ENCODE measurements around the gene SLC66A2.
"Not testable (repeated sequence)": the region's sequence is repeated elsewhere in the genome, so short reads cannot be mapped to it uniquely, and the experiment has no call there.

The SLC66A2 gene

DNA sequence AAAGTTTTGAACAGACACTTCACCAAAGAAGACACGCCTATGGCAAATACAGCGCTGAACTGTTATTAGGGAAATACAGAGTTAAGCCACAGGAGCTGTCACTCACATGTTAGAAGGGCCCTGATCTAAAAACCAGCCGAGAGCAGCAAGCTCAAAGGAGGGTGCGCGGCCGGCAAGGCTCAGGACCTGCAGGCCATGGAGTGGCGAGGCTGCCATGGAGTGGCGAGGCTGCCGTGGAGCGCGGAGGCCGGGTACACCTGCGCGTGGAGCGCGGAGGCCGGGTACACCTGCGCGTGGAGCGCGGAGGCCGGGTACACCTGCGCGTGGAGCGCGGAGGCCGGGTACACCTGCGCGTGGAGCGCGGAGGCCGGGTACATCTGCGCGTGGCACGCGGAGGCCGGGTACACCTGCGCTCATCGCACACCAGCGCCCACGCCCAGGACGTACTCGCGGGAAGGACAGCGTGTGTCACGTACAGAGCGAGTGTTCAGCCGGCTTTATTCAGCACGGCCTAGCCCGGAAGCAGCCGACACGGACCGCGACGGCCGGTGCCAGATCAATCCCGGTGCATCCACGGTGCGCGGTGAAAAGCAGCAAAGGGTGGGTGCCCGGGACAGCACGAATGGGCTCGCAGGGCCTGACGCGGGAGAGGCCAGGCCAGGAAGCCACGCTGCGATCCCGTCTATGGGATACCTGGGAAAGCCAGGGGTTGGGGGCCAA, 68.8 kb downstream of the SLC66A2 start:
- DNase-seq (ENCODE audit: low read depth) = no peak
- TF ChIP-seq CTCF (IDR thresholded peaks at IDR 0.05; ENCODE audit: control insufficient read depth, extremely low read depth, insufficient read depth) = no peak
- H3K4me3 ChIP-seq (ENCODE audit: low read depth, low read length) = no peak overlapping the region

GRCh38 chr18:79881695-79882094, 69.8 kb downstream of the SLC66A2 start:
- no peak for TF ChIP-seq CTCF (IDR thresholded peaks at IDR 0.05; ENCODE audit: control insufficient read depth, extremely low read depth, insufficient read depth)
- DNase-seq (ENCODE audit: low read depth) = no peak
- no peak overlapping the region for H3K4me3 ChIP-seq (ENCODE audit: low read depth, low read length)

GRCh38 chr18:79879566-79879965, 71.9 kb downstream of the SLC66A2 start:
- TF ChIP-seq CTCF (IDR thresholded peaks at IDR 0.05; ENCODE audit: control insufficient read depth, extremely low read depth, insufficient read depth) = no peak
- DNase-seq (ENCODE audit: low read depth) = no peak
- no peak overlapping the region for H3K4me3 ChIP-seq (ENCODE audit: low read depth, low read length)

- no peak for TF ChIP-seq CTCF (IDR thresholded peaks at IDR 0.05; ENCODE audit: control insufficient read depth, extremely low read depth, insufficient read depth)
- no peak overlapping the region for H3K4me3 ChIP-seq (ENCODE audit: low read depth, low read length)
- no peak for DNase-seq (ENCODE audit: low read depth)
Observed at GRCh38 chr18:79878741-79879378, 72.6 kb downstream of the SLC66A2 start.

DNA sequence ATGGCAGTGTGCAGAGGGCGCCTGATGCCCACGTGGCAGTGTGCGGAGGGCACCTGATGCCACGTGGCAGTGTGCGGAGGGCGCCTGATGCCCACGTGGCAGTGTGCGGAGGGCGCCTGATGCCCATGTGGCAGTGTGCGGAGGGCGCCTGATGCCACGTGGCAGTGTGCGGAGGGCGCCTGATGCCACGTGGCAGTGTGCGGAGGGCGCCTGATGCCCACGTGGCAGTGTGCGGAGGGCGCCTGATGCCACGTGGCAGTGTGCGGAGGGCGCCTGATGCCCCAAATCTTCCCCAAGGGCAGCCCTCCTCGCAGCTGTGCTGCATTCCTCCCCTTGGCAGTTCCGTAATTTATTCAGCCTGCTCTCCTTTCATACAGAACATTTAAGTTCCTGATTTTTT, 73.2 kb downstream of the SLC66A2 start:
- H3K4me3 ChIP-seq (ENCODE audit: low read depth, low read length); DNase-seq (ENCODE audit: low read depth): not testable (repeated sequence)

DNA sequence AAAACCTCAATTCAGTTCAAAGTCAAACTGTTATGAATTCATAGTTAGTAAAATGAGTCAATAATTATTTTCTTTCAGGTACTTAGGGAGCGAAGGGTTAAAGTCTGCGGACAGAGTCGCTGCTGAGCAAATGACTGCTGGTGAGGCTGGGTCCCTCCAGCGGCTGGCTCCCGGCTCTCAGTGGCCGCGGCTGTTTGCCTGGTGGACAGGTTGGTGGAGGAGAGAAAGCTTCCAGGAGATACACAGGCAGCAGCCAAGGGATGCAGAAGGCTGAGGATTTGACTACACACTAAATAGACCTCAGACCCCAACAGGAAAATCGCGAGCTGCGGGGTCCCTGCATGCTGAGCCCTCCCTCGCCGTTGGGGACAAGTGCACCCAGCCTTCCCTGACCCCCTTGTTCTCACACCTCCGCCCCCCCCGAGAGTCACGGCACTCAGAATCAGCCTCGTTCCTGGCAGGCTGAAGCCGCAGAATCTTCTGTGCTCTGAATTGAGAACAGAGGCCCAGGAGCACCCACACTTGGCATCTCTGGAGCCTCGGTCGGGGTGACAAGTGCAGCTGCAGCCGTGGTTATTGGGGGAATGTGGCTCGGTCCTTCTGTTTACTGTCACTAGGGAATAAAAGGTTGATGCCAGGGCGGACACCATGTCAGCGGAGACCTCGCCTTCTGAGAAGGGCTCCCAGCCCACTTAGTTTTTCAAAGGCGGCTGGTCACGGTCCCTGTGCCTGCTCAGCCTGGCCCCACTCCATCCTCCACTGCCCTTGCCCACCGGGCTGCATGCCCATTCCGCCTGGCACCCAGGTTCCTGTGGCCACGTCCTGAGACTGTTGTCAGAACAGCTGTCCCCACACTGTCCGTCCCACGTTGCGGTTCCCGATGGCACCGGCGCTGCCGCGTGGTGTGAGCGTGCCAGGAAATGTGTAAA, 74.0 kb downstream of the SLC66A2 start:
- H3K4me3 ChIP-seq (ENCODE audit: low read depth, low read length) = no peak overlapping the region
- TF ChIP-seq CTCF (IDR thresholded peaks at IDR 0.05; ENCODE audit: control insufficient read depth, extremely low read depth, insufficient read depth) = no peak
- DNase-seq (ENCODE audit: low read depth) = no peak

- no peak for DNase-seq (ENCODE audit: low read depth)
- H3K4me3 ChIP-seq (ENCODE audit: low read depth, low read length) = no peak overlapping the region
- TF ChIP-seq CTCF (IDR thresholded peaks at IDR 0.05; ENCODE audit: control insufficient read depth, extremely low read depth, insufficient read depth) = no peak
Observed at GRCh38 chr18:79876497-79876896, 75.0 kb downstream of the SLC66A2 start.
